Duodenal mucosa (tissue), 2 donors: ENCODE measurements around the gene KRTAP4-6.
"Not testable (repeated sequence)": the region's sequence is repeated elsewhere in the genome, so short reads cannot be mapped to it uniquely, and the experiment has no call there.

Experiments used
- H3K27ac ChIP-seq: one replicate; pipeline ENCODE4 v1.7.0; 2013; ENCODE audit warnings: low read depth, low read length
- H3K27me3 ChIP-seq, 2 donors: one replicate each; pipeline ENCODE4 v1.7.0; 2013; ENCODE audit warnings: low read length in 2 of 2, control low read depth in 1 of 2; ENCODE audit not compliant: insufficient read depth in 2 of 2, control insufficient read depth in 1 of 2
- H3K36me3 ChIP-seq, 2 donors: one replicate each; pipeline ENCODE4 v1.7.0; 2013; ENCODE audit warnings: low read length in 2 of 2, control low read depth in 1 of 2; ENCODE audit not compliant: insufficient read depth in 2 of 2, control insufficient read depth in 1 of 2
- H3K4me1 ChIP-seq, 2 donors: one replicate each; pipeline ENCODE4 v1.7.0; 2013; ENCODE audit warnings: low read length in 2 of 2, control low read depth in 1 of 2; ENCODE audit not compliant: insufficient read depth in 2 of 2, control insufficient read depth in 1 of 2
- H3K4me3 ChIP-seq, 2 donors: one replicate each; pipeline ENCODE4 v1.7.0; 2013; ENCODE audit warnings: low read length in 2 of 2, low read depth in 1 of 2
- H3K9ac ChIP-seq, 2 donors: one replicate each; pipeline ENCODE4 v1.7.0; 2013; ENCODE audit warnings: low read length in 2 of 2, low read depth in 1 of 2
- H3K9me3 ChIP-seq, 2 donors: one replicate each; pipeline ENCODE4 v1.7.0; 2013; ENCODE audit warnings: low read length in 2 of 2, control low read depth in 1 of 2; ENCODE audit not compliant: control insufficient read depth in 1 of 2

The KRTAP4-6 gene

GRCh38 chr17:41140360-41141131 lies at the start of gene KRTAP4-6:
TSS of gene KRTAP4-6 (minus strand) at chr17:41140544. CDS start at chr17:41140487, 57 bp downstream.
- H3K9ac ChIP-seq, result no peak within 1 kb of the TSS
- H3K9me3 ChIP-seq, result peaks cover 0 to 6% of the 10 kb centered on the region in 2 donors

DNA sequence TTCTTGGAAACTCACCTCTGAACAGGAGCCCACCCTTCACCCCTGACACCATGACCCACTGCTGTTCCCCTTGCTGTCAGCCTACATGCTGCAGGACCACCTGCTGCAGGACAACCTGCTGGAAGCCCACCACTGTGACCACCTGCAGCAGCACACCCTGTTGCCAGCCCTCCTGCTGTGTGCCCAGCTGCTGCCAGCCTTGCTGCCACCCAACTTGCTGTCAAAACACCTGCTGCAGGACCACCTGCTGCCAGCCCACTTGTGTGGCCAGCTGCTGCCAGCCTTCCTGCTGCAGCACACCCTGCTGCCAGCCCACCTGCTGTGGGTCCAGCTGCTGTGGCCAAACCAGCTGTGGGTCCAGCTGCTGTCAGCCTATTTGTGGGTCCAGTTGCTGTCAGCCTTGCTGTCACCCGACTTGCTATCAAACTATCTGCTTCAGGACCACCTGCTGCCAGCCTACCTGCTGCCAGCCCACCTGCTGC lies 49.5 kb upstream of the KRTAP4-6 start, which contains the start of gene KRTAP9-1:
KRTAP9-1 (plus strand) TSS at position 51 of the 482 bp plus-strand sequence; CDS start at position 51, 0 bp downstream.
- H3K36me3 ChIP-seq, H3K9ac ChIP-seq, H3K9me3 ChIP-seq, H3K4me1 ChIP-seq, H3K4me3 ChIP-seq, H3K27ac ChIP-seq: not testable (repeated sequence)
- H3K27me3 ChIP-seq, result peaks cover 18 to 27% of the 10 kb centered on the region in 2 donors

More at GRCh38 chr17:41140360-41141131, at the start of gene KRTAP4-6:
- H3K27me3 ChIP-seq, result no peaks in the 10 kb centered on the region
- no peak within 1 kb of the TSS for H3K27ac ChIP-seq
- no peak within 1 kb of the TSS for H3K4me3 ChIP-seq
- H3K36me3 ChIP-seq, result no peaks in the 10 kb centered on the region
- H3K4me1 ChIP-seq, result no peaks in the 10 kb centered on the region

DNA sequence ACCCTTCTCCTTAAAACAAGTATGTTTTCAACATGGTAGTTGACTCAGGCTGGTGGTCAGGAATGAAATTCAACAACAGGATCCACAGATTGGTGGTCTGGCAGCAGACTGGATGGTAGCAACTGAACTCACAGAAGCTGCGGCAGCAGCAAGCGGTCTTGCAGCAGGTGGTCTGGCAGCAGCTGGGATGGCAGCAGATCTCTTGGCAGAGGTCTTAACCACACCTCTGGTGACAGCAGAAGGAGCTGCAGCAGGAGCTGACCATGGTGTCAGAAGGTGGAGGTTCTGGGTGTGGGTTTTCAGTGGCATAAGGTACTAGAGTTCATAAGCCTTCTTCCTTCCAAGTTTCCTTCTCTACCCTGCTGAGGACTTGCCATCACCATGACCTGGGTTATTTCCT lies 46.5 kb upstream of the KRTAP4-6 start:
- H3K9me3 ChIP-seq, result no peaks in the 10 kb centered on the region
- peaks cover 18 to 24% of the 10 kb centered on the region in 2 donors for H3K27me3 ChIP-seq
- H3K27ac ChIP-seq, result no peak overlapping the region
- H3K36me3 ChIP-seq, result no peaks in the 10 kb centered on the region
- peaks cover 0 to under 1% of the 10 kb centered on the region in 2 donors for H3K4me1 ChIP-seq
- no peak overlapping the region for H3K4me3 ChIP-seq
- no peak overlapping the region for H3K9ac ChIP-seq

GRCh38 chr17:41185001-41185400 lies 44.7 kb upstream of the KRTAP4-6 start:
- no peaks in the 10 kb centered on the region for H3K36me3 ChIP-seq
- H3K27me3 ChIP-seq, result peaks cover 19 to 20% of the 10 kb centered on the region in 2 donors
- no peak overlapping the region for H3K27ac ChIP-seq
- no peak overlapping the region for H3K4me3 ChIP-seq
- H3K9me3 ChIP-seq, result no peaks in the 10 kb centered on the region
- peaks cover 0 to 5% of the 10 kb centered on the region in 2 donors for H3K4me1 ChIP-seq
- no peak overlapping the region for H3K9ac ChIP-seq

DNA sequence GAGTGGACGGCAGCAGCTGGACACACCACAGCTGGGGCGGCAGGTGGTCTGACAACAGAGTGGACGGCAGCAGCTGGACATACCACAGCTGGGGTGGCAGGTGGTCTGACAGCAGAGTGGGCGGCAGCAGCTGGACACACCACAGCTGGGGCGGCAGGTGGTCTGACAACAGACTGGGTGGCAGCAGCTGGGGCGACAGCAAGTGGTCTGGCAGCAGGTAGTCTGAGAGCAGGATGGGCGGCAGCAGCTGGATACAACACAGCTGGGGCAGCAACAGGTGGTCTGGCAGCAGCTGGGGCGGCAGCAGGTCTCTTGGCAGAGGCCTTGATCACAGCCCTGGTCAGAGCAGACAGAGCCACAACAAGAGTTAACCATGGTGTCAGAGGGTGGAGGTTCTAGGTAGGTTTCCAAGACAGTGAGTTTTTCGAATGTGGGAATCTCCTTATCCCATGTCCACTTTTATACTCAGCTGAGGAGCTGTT lies 44.2 kb upstream of the KRTAP4-6 start, which contains the start of gene KRTAP4-1:
KRTAP4-1 (minus strand) TSS at position 432 of the 482 bp plus-strand sequence; CDS start at position 375, 57 bp downstream.
- Histone ChIP-seq H3K27me3 (peaks cover 16 to 20% of the 10 kb centered on the region in 2 donors), H3K27ac (no peak within 1 kb of the TSS), H3K9ac (no peak within 1 kb of the TSS), H3K4me3 (no peak within 1 kb of the TSS), H3K9me3 (no peaks in the 10 kb centered on the region), H3K4me1 (peaks cover 0 to 5% of the 10 kb centered on the region in 2 donors), H3K36me3 (no peaks in the 10 kb centered on the region)

- H3K9ac ChIP-seq, result no peak overlapping the region
- no peak overlapping the region for H3K27ac ChIP-seq
These were observed 38.7 kb upstream of the KRTAP4-6 start for GRCh38 chr17:41178843-41179616.

GRCh38 chr17:41178341-41178740 lies 38.0 kb upstream of the KRTAP4-6 start:
- Histone ChIP-seq H3K9ac (no peak overlapping the region), H3K27me3 (peaks cover 4 to 23% of the 10 kb centered on the region in 2 donors), H3K4me1 (peaks cover 0 to 5% of the 10 kb centered on the region in 2 donors)

More at GRCh38 chr17:41178843-41179616, 38.7 kb upstream of the KRTAP4-6 start:
- Histone ChIP-seq H3K4me1 (peaks cover 0 to 5% of the 10 kb centered on the region in 2 donors), H3K36me3 (no peaks in the 10 kb centered on the region), H3K4me3 (no peak overlapping the region), H3K9me3 (no peaks in the 10 kb centered on the region), H3K27me3 (peaks cover 4 to 23% of the 10 kb centered on the region in 2 donors)

GRCh38 chr17:41177727-41178271 lies 37.5 kb upstream of the KRTAP4-6 start, which contains the start of gene KRTAP4-2:
TSS of gene KRTAP4-2 (minus strand) at chr17:41178221. CDS start at chr17:41178164, 57 bp downstream.
- no peak within 1 kb of the TSS for H3K4me3 ChIP-seq
- peaks cover 4 to 23% of the 10 kb centered on the region in 2 donors for H3K27me3 ChIP-seq

More at GRCh38 chr17:41178341-41178740, 38.0 kb upstream of the KRTAP4-6 start:
- no peaks in the 10 kb centered on the region for H3K9me3 ChIP-seq
- no peak overlapping the region for H3K4me3 ChIP-seq
- no peaks in the 10 kb centered on the region for H3K36me3 ChIP-seq
- no peak overlapping the region for H3K27ac ChIP-seq

DNA sequence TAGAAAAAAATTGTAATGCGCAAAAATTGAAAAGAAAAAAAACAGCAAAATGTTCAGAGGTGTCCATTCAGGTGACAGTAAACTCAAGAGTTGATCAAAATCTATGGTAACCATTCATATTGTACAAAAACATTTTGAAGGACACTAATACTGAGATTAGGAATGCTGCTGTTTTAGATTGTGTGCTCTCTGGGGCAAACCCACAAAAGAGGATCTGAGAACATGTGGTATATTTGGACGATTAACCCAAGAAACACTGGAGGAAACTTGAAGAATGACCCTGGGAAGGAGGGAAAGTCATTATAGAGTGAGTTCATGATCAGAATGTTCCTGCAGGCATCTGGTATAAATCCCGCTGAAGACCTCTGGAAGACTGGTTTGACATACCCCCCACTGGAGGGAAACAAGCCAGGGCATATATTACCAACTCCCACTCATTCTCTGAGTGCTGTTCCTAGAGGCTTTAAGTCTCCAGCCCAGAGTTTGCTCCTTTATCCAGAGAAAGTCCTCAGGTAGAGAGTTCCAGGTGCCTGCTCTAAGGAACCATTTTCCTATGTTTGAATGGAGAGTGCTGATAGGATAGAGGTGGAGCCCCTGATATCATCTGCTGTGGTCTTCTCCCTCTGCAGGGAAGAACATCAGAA lies 36.5 kb upstream of the KRTAP4-6 start:
- Histone ChIP-seq H3K9ac (no peak overlapping the region), H3K4me1 (peaks cover 0 to 4% of the 10 kb centered on the region in 2 donors), H3K36me3 (no peaks in the 10 kb centered on the region), H3K9me3 (no peaks in the 10 kb centered on the region), H3K27me3 (peaks cover 4 to 26% of the 10 kb centered on the region in 2 donors), H3K27ac (no peak overlapping the region), H3K4me3 (no peak overlapping the region)

More at GRCh38 chr17:41177727-41178271, 37.5 kb upstream of the KRTAP4-6 start, which contains the start of gene KRTAP4-2:
- no peaks in the 10 kb centered on the region for H3K9me3 ChIP-seq
- no peak within 1 kb of the TSS for H3K27ac ChIP-seq
- H3K4me1 ChIP-seq, result peaks cover 0 to 5% of the 10 kb centered on the region in 2 donors
- no peak within 1 kb of the TSS for H3K9ac ChIP-seq
- H3K36me3 ChIP-seq, result no peaks in the 10 kb centered on the region
